HG03103 (cell line): ENCODE results near the gene INSC.

ENCODE experiments used
- ATAC-seq: cut with Tn5 transposase; IDR thresholded peaks from one replicate; pipeline ENCODE4 v1.9.1; 2021; ENCODE audit warnings: low read depth; ENCODE audit not compliant: unreplicated experiment

Gene INSC

DNA sequence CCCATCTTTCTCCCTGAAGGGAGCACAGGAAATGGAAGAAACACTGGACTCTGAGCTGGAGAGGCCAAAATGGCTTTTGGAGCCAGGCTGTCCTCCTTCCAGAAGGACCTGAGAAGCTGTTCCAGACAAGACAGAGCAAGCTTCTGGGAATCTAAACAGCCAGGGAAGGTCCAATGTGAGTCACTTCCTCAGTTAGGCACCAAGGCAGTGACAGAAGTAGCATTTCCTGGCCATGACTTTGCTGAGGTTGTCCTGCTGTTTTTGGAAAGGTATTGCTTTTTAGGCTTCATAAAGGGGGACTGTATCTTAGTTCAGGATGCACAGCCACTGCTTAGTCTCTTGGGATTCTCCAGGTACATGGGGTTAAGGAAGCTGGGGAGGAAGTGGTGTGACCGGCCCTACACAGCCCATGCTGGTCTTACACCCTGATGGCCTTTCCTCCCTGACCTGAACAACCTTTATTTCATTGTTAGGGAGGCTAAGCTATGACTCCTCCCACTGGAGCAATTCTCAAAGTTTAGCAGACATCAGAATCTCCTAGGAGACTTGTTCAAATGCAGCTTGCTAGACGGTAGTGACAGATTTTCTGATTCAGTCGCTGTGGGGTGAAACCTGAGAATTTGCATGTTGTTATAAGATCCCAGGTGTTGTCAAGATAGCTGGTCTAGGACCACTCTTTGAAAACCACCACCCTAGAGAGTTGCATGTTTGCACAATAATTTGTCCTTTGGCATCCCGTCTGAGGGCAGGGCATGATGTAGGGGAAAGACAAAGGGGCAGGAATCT, 6.8 kb upstream of the INSC start:
- peak; percentile 48 for ATAC-seq

DNA sequence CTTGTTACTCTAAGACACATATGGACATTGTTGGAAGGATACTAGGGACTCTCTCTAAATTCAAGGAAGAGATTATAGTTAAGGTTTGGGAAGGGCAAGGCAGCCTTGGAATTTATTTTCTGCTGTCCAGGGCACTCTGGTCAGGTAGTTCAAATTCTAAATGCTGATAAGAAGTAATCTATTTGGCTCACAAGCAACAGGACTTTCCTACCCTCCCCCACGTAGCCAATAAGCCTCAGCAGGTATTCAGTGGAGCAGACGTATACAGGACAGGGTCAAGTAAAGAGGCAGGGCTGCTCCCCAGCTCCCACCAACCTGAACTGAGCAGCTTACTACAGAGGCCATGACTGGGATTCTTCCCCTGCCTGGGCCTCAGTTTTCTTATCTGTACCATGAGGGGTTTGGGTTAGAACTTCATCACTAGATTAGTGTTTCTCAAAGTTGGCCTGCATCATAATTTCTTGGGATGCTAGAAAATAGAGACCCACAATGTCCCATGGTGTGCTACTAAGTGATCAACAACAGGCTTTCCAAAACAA, 6.1 kb upstream of the INSC start:
- no peak for ATAC-seq

DNA sequence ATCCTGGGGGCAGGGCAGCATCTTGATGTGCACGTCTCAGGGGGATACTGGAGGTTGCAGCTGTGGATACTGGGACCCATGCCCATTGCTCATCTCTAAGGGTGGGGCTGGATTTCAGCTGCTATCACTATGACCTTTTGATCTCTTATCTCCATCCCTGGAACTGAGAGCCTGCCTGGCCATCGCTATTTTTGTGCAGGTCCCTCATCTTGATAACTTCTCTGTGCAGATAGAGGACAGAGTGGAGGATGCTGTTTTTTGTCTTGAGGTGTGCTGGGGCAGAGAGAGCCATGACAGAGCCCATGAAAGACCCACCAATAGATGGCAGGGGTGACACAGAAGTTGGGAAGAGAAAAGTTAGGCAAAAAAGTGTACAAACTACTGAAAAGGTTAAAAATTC, 5.1 kb upstream of the INSC start:
- ATAC-seq: no peak

DNA sequence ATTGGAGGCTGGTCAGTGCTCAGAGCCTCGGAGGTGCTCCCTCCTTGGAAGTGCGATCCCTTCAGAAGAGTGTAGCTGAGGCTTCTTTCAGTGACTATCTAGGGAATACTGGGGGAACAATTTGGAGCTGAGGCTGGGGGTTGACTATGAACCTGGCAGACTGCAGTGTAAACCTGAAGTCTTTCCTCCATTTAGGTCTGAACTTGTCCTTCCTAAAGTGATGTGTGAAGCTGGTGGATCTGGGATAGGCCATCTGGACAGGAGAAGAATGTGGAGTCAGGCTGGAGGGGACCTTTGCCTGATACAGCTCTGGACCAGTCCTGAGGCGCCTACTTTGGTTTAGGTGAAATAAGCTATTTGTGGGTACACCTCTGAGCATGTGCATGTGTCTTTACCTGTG, 3.5 kb upstream of the INSC start:
- ATAC-seq: no peak

DNA sequence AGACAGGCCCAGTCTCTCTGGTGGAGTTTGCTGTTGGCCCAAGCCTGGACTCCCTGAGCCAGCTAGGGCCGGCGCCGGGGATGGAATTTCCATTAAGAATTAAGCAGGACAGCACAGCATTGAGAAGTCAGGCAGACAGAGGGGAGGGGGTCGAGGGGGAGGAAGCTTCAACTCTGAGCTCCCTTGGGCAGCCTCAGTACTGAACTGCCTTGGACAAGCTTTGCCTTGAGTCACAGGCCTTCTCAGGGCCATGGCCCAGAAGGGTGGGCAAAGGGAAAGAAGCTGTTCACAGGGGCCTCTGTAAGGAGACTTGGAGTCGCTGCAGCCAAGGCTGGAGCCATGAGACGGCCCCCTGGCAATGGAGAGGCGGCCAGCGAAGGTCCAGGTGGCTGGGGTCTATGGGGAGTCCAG, 2.6 kb upstream of the INSC start:
- no peak for ATAC-seq

DNA sequence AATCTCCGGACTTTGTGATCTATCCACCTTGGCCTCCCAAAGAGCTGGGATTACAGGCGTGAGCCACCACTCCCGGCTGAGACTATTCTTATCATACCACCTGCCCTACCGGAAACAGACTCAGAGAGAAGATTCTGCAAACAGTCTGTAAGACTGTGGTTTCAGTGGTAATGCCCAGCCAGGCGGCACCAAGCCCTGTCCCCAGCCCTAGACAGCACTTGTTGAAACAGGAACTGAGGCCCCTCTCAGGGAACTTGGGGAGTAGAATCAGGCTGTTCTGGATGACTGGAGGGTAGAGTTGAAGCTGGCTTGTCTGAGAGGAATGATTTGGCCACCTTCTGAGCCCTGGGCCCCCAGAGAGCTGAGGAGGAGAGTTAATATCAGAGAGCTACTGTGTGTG, 1.3 kb upstream of the INSC start:
- ATAC-seq: peak; percentile 91

DNA sequence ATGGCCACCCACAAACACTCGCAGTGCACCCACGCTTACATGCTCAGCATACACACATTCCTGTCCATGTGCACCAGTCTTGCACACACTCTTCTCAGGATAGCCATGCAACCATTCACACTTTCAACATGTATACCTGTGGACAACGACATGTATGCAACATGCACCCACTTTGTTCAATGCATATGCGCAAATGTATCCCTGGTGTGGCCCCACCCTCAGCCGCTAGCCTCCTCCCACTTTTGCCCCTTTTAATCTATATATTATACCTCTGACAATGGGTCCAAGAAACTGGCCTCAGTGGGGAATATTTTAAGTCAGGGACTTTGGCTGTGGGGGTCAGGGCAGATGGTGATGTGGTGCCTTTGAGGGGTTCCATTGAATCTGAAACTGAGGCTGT, 963 bp downstream of the INSC start:
- no peak for ATAC-seq

DNA sequence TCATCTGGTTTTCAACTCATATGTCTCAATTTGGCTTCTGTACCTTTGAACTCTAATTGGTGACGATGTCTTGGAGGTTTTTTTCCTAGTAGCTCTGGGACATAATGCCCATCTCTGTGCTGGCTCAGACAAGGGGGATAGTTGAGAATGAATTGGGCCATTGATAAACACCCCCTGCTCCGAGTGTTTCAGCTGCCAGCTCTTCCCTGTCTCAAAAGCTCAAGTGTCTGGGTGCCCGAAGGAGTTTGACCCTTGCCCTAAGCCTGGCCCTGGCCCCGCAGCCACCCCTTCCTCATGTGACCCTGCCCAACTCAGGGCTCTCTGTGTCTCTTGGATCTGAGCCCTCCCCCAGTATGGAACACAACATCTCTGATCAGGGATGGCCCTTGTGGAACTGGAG, 3.0 kb downstream of the INSC start:
- ATAC-seq: no peak

DNA sequence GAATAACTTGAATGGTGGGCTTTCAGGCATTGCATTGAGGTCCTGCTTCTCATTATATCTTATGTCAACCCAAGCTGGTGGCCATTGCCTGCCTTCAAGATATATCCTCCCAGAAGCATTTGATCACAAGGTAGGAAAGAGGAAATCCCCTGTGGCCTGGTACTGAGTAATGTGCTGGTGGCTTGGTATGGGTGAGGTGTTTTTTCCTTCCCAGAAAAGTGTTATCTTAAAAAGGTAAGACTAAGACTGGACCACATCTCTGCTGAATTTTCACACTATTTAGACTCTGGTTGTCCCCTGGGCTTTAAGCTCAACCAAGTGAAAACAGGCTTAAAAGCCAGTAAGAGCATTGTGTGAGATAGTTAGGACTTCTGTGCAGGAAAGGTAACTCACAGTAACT, 3.7 kb downstream of the INSC start:
- no peak for ATAC-seq

DNA sequence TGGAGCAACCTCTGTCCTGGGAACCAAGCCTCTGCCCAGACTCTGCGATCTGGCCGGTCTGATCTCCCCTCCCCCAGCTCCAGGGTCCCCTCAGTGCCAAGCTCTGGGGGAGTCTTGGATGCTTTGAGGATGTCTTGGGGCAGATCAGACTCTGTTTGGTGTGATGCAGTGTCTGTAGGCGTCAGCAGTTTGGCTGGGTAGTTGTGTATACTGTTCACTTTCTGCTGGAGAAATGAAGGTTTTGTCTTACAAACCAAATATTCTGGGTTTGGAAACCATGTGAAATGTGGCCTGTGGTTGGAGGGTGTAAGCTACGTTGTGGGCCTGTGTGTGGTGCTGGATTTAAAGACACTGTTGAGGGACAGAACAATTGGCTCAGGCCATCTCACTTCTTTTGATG, 4.6 kb downstream of the INSC start:
- ATAC-seq: no peak

DNA sequence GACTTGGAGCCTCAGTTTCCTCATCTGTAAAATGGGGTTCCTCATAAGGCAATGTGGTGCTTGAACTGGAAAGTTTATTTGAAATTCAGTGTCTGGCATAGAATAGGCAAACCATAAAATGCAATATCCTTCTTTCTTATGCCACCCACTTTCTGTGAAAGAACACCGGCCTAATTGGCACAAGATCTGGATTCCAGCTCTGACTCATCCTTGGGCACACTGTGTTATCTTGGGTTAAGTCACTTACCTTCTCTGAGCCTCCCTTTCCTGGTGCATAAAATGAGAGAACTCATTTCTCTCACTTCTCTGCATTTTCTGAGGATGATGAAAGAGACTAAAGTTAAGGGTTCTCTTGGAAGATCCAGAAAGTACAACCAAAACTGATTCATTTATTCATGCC, 5.1 kb downstream of the INSC start:
- ATAC-seq: no peak

DNA sequence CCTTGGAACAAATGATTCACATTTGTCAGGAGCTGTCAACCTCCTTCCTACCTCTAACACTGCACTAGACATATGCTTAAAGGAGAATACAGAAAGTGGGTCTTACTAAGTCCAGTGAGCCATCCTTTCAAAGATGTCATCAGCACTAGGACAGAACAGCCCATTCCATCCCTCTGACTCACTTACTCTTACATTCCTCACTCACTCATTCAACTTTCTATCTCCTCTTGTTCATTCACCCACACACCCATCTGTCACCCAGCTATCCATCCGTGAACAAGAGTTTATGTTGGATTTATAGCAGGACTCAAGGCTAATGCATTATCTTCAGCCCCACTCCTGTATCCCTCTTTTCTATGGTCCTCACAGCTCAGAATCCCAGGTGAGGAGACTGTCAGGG, 9.1 kb downstream of the INSC start:
- ATAC-seq: no peak

DNA sequence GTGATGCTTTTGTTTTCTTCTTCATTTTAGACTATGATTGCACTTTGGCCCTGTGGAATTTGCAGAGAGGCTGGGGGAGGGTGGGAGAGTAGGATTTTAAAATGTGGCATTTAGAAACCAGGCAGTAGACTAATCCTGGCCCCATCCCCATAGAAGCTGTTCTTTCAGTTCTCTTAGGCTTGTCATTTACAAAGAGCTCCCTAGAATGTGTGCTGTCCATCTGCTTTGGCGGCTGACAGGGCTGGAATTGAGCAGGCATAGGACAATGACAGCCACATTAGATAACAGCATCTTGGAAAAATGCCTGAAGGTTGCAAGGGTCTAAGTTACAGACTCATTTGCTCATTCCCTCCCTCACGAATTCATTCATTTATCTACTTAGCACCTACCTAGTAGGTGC, 9.8 kb downstream of the INSC start:
- no peak for ATAC-seq

DNA sequence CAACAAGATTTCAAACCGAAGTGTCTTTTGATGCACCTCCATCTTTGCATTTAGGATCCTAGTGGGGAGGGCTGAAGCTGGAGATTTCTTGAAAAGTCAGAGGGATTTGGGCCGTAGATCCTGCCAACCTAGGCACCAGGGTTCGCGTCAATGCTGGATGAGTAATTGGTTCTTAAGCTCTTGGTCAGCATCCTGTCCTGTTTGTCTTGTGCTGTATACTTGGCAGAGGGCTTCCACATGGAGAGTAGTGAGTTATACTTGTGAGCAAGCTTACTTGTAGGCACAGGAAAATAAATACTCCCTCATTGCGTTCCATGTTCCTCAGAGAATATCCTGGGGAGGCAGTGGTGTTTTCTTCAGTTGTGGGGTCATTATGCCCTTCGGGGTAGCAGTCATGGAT, 12.6 kb downstream of the INSC start:
- no peak for ATAC-seq

DNA sequence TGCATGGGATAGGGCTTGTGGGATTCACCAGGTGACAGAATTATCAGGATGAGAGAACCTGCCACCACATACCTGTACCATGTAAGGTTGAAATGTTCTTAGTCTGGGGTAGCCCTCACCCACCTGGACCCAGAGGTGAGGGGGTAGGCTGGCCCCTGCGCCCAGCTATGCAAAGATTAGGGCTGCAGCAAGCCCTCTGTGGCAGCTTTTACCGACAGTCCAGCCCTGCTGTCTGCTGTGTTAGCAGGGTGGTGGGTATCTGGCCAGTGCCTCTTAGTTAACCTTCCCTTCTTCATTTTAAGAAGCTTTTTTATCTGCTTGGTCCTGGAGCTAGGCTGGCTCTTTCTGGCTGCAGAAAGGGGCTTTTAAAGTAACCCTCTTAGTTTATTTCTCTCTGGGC, 13.9 kb downstream of the INSC start:
- ATAC-seq: no peak

DNA sequence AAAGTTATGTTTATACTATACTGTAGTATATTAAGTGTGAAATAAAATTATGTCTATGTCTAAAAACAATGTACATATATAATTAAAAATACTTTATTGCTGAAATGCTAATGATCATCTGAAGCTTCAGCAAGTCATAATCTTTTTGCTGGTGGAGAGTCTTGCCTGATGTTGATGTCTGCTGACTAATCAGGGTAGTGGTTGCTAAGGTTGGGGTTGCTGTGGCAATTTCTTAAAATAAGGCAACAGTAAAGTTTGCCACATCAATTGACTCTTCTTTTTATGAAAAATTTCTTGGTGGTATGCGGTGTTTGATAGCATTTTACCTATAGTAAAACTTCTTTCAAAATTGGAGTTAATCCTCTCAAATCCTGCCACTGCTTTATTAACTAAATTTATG, 21.4 kb downstream of the INSC start:
- ATAC-seq: no peak

DNA sequence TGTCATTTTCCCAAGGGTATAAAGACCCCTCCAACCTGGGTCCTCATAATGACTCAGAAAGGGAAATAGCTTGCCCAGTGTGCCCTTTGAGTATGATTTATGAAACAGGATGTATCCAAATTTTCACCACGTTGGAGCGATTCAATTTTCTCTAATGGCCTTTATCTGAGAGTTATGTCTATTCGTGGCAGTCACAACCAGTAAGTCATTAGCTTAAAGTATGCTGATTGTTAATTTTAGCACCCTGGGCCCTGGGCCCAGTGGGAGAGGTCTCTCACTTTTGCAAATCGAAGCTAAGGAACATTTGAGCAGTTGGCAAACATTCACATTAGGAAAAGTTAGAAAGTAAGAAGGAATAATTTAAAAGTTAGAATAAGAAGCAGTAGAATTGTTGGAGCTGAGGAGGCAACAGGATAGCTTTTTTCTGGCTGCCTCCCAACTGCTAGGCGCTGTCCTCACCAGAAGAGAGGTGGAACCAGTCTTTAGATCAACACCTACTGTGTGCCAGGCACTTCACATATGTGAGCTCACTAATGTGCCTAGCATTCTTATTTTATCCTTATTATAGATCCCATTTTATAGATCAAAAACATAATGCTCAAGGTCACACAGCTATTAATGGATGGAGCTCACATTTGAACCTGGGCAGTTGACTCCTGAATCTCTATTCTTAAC, 24.5 kb downstream of the INSC start:
- ATAC-seq: no peak

DNA sequence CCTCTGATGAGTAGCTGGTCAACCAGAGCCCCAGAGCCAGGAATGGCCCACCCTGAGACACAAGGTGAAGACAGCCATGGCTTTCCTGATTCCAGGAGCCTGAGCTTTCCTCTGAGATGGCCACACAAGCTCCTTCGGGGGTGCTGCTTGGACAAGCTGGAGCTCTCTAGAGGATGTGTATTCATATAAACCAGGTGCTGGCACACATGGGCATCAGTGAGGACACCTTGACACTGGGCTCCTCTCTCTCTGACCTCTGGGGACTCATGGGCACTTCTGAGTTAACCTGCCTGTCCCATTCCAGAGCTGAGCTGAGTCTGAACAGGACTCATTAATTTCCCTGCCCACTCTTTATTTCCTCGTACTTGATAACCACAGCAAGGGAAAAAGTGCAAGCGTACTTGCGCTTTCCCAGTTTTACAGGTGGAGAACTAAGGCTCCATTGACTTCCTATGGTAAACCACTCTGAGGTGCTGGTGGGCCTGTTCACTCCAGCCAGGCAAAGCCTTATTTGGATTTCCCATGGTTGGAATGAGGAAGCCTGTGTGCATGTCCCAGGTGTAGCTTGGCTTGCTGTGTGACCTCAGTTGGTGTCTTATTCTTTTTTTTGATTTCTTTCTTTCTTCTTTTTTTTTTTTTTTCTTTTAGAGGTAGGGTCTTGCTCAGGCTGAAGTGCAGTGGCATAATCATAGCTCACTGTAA, 25.4 kb downstream of the INSC start:
- ATAC-seq: no peak

DNA sequence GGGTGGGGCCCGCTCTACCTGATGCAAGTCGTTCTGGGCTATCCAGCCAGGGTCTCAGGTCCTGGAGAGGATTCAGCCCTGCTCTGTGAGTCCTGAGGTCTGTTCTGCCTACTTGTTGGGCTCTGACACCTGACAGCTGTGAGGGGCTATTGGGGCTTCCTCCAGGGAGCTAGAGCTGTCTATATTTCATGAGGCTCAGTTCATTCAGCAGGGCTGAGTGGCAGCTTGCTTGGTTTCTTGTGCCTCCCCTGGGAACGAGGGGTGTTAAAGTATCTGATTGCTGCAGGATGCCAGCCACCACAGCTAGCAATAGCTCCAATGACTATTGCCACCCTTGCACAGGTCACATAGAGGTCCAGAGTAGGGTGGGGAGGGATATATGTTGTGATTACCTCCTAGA, 26.7 kb downstream of the INSC start:
- ATAC-seq: no peak

DNA sequence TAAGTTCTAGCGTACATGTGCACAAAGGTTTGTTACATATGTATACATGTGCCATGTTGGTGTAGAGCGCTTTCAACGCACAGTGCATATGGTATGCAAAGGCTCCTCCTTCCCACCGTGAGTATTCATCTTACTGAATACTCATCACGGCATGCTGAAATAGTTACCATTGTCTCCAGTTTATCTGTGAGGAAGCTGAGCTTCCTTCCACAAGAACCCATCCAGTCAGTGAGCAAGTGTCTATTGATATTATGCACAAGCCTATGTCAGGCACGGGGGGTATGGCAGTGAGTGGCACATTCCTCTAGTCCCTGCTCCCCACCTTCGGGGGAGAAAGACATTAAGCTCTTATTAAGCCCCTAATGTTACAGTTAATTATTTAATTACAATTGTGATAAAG, 28.1 kb downstream of the INSC start:
- ATAC-seq: no peak

DNA sequence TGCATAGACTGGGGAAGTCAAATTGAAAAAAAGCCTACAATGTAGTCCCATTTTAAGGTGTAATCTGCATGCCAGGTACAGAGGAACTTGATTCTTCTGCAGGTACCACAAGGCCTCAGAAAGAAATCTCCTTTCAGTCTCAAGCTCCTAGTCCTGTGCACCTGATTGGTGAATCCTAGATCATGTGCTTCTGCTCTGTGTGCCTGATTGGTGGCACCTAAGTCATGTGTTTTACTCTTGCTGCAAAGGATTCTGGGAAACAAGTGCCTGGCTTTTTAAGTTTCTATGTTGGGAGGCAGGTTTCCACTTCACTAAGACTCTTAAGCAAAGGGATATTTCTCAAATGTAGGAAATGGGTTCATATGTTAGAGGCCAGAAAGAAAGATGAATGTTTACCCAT, 29.1 kb downstream of the INSC start:
- ATAC-seq: no peak

DNA sequence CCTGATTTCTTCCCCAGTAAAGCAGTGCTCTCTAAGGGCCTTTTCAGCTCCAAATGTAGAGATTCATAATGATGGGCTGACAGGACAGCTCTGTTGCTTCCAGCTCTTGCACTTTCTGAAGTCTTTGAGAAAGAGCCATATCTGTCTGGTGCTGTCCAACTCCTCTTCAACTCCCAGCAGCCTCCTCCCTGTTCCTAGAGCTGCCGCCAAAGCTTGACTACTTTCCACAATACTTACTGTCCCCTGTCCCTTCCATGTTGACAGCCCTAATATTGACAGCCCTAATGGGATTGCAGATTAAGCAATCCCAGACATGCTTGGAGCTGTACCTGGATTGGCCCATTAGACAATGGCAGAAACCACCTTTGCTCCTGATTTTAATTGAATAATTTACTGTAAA, 29.6 kb downstream of the INSC start:
- ATAC-seq: no peak
